IMR-90 (cell line): ENCODE data around the gene MARS1. TPM values are rescaled to one million over a fixed set of nuclear protein-coding genes. Genes with fewer than 3 reads are reported as not detected.
"Not testable (repeated sequence)": the region's sequence is repeated elsewhere in the genome, so short reads cannot be mapped to it uniquely, and the experiment has no call there.

Source experiments
- ATAC-seq: fragments of 200-7000 bp; cut with Tn5 transposase; 2 replicates; pipeline ENCODE4 v1.9.1; 2020; ENCODE audit warnings: low read depth, mild to moderate bottlenecking, moderate library complexity
- BruUV-seq: library from RNA; stranded (reverse); fragments of 400-500 nt; replicated peaks from 2 replicates; lab custom pipeline; 2021; lab: Mats Ljungman, UMichigan
- CTCF ChIA-PET: fragments of 300-600 bp; formaldehyde crosslinking; extraction: SDS; loops from one replicate; lab custom pipeline; 2021; ENCODE audit warnings: antibody characterized with exemption; lab: Yijun Ruan, JAX
- POLR2A ChIA-PET: fragments of 300-600 bp; sonication (Branson Sonifier 250); formaldehyde crosslinking; loops from one replicate; lab custom pipeline; 2022; ENCODE audit warnings: antibody characterized with exemption; ENCODE audit not compliant: unreplicated experiment; lab: Charles Lee
- DNase-seq: peaks from one replicate; pipeline ENCODE4 v3.0.0; 2013
- H2AFZ ChIP-seq: replicated peaks from 2 replicates; pipeline ENCODE3; 2013; ENCODE audit warnings: low read length, mild to moderate bottlenecking; ENCODE audit not compliant: poor library complexity
- H2AK5ac ChIP-seq: 2 replicates; pipeline ENCODE4 v1.6.1; 2013; ENCODE audit warnings: low read depth, low read length, inconsistent platforms
- H2AK9ac ChIP-seq: replicated peaks from 2 replicates; pipeline ENCODE3; 2013; ENCODE audit warnings: mild to moderate bottlenecking, low read depth, low read length, moderate library complexity; ENCODE audit not compliant: poor library complexity
- H2BK120ac ChIP-seq: 2 replicates; pipeline ENCODE4 v1.6.1; 2013; ENCODE audit warnings: low read depth, low read length, inconsistent platforms
- H2BK15ac ChIP-seq: 3 replicates; pipeline ENCODE4 v1.6.1; 2013; ENCODE audit warnings: low read depth, low read length, inconsistent platforms
- H2BK20ac ChIP-seq: 2 replicates; pipeline ENCODE4 v1.6.1; 2013; ENCODE audit warnings: low read depth, mild to moderate bottlenecking, inconsistent platforms, low read length, moderate library complexity
- H2BK5ac ChIP-seq: 2 replicates; pipeline ENCODE4 v1.6.1; 2013; ENCODE audit warnings: mild to moderate bottlenecking, low read depth, low read length, inconsistent platforms; ENCODE audit not compliant: poor library complexity, severe bottlenecking
- H3K14ac ChIP-seq: replicated peaks from 2 replicates; pipeline ENCODE4 v1.6.1; 2013; ENCODE audit warnings: low read depth, low read length, inconsistent platforms
- H3K18ac ChIP-seq: 2 replicates; pipeline ENCODE4 v1.6.1; 2013; ENCODE audit warnings: low read depth, low read length, control low read depth
- H3K23ac ChIP-seq: 2 replicates; pipeline ENCODE4 v1.6.1; 2013; ENCODE audit warnings: low read depth, low read length, inconsistent platforms
- H3K27ac ChIP-seq: 2 replicates; pipeline ENCODE4 v1.5.1; 2013; ENCODE audit warnings: mild to moderate bottlenecking, control low read depth, low read length; ENCODE audit not compliant: insufficient read depth
- H3K27me3 ChIP-seq: 2 replicates; pipeline ENCODE4 v1.6.1; 2013; ENCODE audit warnings: low read length; ENCODE audit not compliant: control insufficient read depth, insufficient read depth
- H3K36me3 ChIP-seq: 2 replicates; pipeline ENCODE4 v1.6.1; 2013; ENCODE audit warnings: low read length, mixed read lengths; ENCODE audit not compliant: control insufficient read depth, insufficient read depth
- H3K4ac ChIP-seq: 2 replicates; pipeline ENCODE4 v1.6.1; 2013; ENCODE audit warnings: low read depth, low read length, inconsistent platforms
- H3K4me1 ChIP-seq: 2 replicates; pipeline ENCODE4 v1.6.1; 2013; ENCODE audit warnings: low read length, mixed read lengths; ENCODE audit not compliant: control insufficient read depth, insufficient read depth
- H3K4me2 ChIP-seq: 2 replicates; pipeline ENCODE4 v1.6.1; 2013; ENCODE audit warnings: low read depth, mild to moderate bottlenecking, control low read depth, low read length, moderate library complexity
- H3K4me3 ChIP-seq: 2 replicates; pipeline ENCODE4 v1.5.1; 2013; ENCODE audit warnings: low read depth, mild to moderate bottlenecking, control low read depth, low read length, moderate library complexity; ENCODE audit not compliant: insufficient read depth
- H3K56ac ChIP-seq: 2 replicates; pipeline ENCODE4 v1.6.1; 2013; ENCODE audit warnings: low read length, inconsistent platforms; ENCODE audit not compliant: insufficient read depth; ENCODE audit errors: extremely low read depth
- H3K79me1 ChIP-seq, 2 experiments: 2 replicates each; pipeline ENCODE4 v1.6.1; 2013; ENCODE audit warnings: low read length in 2 of 2, inconsistent platforms in 1 of 2, low read depth in 1 of 2
- H3K9ac ChIP-seq: 2 replicates; pipeline ENCODE4 v1.6.1; 2013; ENCODE audit warnings: low read depth, low read length, control low read depth
- H3K9me1 ChIP-seq: 2 replicates; pipeline ENCODE4 v1.6.1; 2013; ENCODE audit warnings: low read length, inconsistent platforms; ENCODE audit not compliant: insufficient read depth
- H3K9me3 ChIP-seq: 2 replicates; pipeline ENCODE4 v1.6.1; 2013; ENCODE audit warnings: low read length; ENCODE audit not compliant: control insufficient read depth, insufficient read depth
- H4K20me1 ChIP-seq: 2 replicates; pipeline ENCODE4 v1.6.1; 2013; ENCODE audit warnings: low read length, inconsistent platforms; ENCODE audit not compliant: insufficient read depth
- H4K5ac ChIP-seq: 2 replicates; pipeline ENCODE4 v1.6.1; 2013; ENCODE audit warnings: mild to moderate bottlenecking, low read depth, low read length, control low read depth
- H4K8ac ChIP-seq, 2 experiments: 2 replicates each; pipeline ENCODE4 v1.6.1; 2013; ENCODE audit warnings: low read depth in 2 of 2, low read length in 2 of 2, control low read depth in 1 of 2, inconsistent platforms in 1 of 2
- H4K91ac ChIP-seq: 2 replicates; pipeline ENCODE4 v1.6.1; 2013; ENCODE audit warnings: low read depth, low read length, inconsistent platforms; ENCODE audit not compliant: insufficient read depth
- USF2 ChIP-seq: fragments of 150-350 bp; IDR thresholded peaks from 2 replicates; pipeline ENCODE4 v1.6.1; 2017; ENCODE audit warnings: mild to moderate bottlenecking, antibody characterized with exemption, low read length, low read depth
- WGBS, 2 experiments: methylation state at CpG; one replicate each; pipeline versions ENCODE4 v1.1.5 to v1.1.7; 2013; ENCODE audit warnings: missing lambda C conversion rate in 2 of 2; ENCODE audit not compliant: insufficient read length in 1 of 2; ENCODE audit errors: extremely low coverage in 2 of 2; 5-methylcytosine and 5-hydroxymethylcytosine counted together
- dilution Hi-C: fragments of 300-500 bp; cut with HindIII; formaldehyde crosslinking; loops from one replicate; pipeline ENCODE4 v1.14.3; 2018; ENCODE audit warnings: low sequenced_read_pairs; ENCODE audit not compliant: unreplicated experiment
- in situ Hi-C: fragments of 300-500 bp; cut with MboI; formaldehyde crosslinking; loops from 3 replicates; pipeline ENCODE4 v1.14.3; 2019; ENCODE audit warnings: low sequenced_read_pairs, inconsistent platforms, mixed read lengths
- intact Hi-C: fragments of 100-400 bp; cut with micrococcal nuclease; formaldehyde crosslinking; loops from 2 replicates; pipeline ENCODE4 v1.10.0; 2022
- polyA plus RNA-seq, 3 experiments: library from polyadenylated mRNA; depleted of rRNA; stranded (reverse); fragments of >200 nt; gene quantifications; 2 replicates each; pipeline ENCODE4 v1.2.3, GENCODE V29; 2012; ENCODE audit warnings: low replicate concordance in 1 of 3
- total RNA-seq: library from RNA; depleted of rRNA; stranded (reverse); fragments of >200 nt; gene quantifications from 2 replicates; pipeline ENCODE4 v1.2.3, GENCODE V29; 2012

MARS1 gene
- total and polyA plus RNA-seq, 2 of the 4 experiments (the other 2 are of a cell fraction), result 156 to 164 TPM

GRCh38 chr12:57439762-57440266, 48.1 kb upstream of the MARS1 start:
- no peak overlapping the region for H2AFZ ChIP-seq
- no peak overlapping the region for H3K18ac ChIP-seq
- H3K27me3 ChIP-seq, result no peaks in the 10 kb centered on the region
- H4K5ac ChIP-seq, result no peak overlapping the region
- in situ Hi-C loops, result no loop called here
- H2BK20ac ChIP-seq, result no peak overlapping the region
- H3K4me1 ChIP-seq, result no peaks in the 10 kb centered on the region
- H3K14ac ChIP-seq, result no peak overlapping the region
- no CpG with 5 or more reads among the region's 4 CpGs for WGBS, 2 experiments
- H4K20me1 ChIP-seq, result no peaks in the 10 kb centered on the region
- H3K4me2 ChIP-seq, result no peak overlapping the region
- H3K36me3 ChIP-seq, result no peaks in the 10 kb centered on the region
- H2AK5ac ChIP-seq, result no peak overlapping the region
- no peak overlapping the region for H2BK15ac ChIP-seq
- no peak overlapping the region for H3K4me3 ChIP-seq
- BruUV-seq, result no TSS peak
- no peak overlapping the region for H3K4ac ChIP-seq
- no peak for TF ChIP-seq USF2
- DNase-seq (no peak), ATAC-seq (no peak)
- intact Hi-C loops, result no loop called here
- no peak overlapping the region for H3K27ac ChIP-seq
- no peak overlapping the region for H4K8ac ChIP-seq
- H2BK5ac ChIP-seq, result no peak overlapping the region
- no peak overlapping the region for H2AK9ac ChIP-seq
- H3K79me1 ChIP-seq, result no peaks in the 10 kb centered on the region
- POLR2A ChIA-PET, result no interaction called here
- dilution Hi-C loops, result no loop called here
- CTCF ChIA-PET, result no interaction called here
- no peak overlapping the region for H3K23ac ChIP-seq
- no peak overlapping the region for H3K9ac ChIP-seq
- H3K9me3 ChIP-seq, result no peaks in the 10 kb centered on the region
- H4K91ac ChIP-seq, result no peak overlapping the region
- no peak overlapping the region for H3K56ac ChIP-seq
- no peak overlapping the region for H2BK120ac ChIP-seq
- no peaks in the 10 kb centered on the region for H3K9me1 ChIP-seq

GRCh38 chr12:57441393-57441792, 46.5 kb upstream of the MARS1 start:
- H3K9ac ChIP-seq, H3K4me1 ChIP-seq, H2BK5ac ChIP-seq, H3K14ac ChIP-seq, H2AK5ac ChIP-seq, H3K36me3 ChIP-seq, dilution Hi-C loops, H4K5ac ChIP-seq, intact Hi-C loops, H3K4ac ChIP-seq, H3K4me2 ChIP-seq, H3K9me1 ChIP-seq, POLR2A ChIA-PET, H3K27me3 ChIP-seq, H2AFZ ChIP-seq, CTCF ChIA-PET, BruUV-seq, H4K91ac ChIP-seq, H2BK20ac ChIP-seq, H3K27ac ChIP-seq, DNase-seq, H2AK9ac ChIP-seq, H2BK120ac ChIP-seq, ATAC-seq, H4K8ac ChIP-seq, H3K9me3 ChIP-seq, H3K23ac ChIP-seq, H2BK15ac ChIP-seq, H4K20me1 ChIP-seq, in situ Hi-C loops, H3K18ac ChIP-seq, H3K79me1 ChIP-seq, H3K4me3 ChIP-seq, H3K56ac ChIP-seq: not testable (repeated sequence)
- no CpG with 5 or more reads among the region's 2 CpGs for WGBS, 2 experiments
